GM12878 (cell line): Measurements from ENCODE around the gene SNRPA1. TPM values are rescaled to one million over a fixed set of nuclear protein-coding genes. Genes with fewer than 3 reads are reported as not detected.
A peak's percentile ranks its signal among the peaks of the same experiment; 100 is the strongest.

Experiments used
- ATAC-seq: fragments of 200-7000 bp; cut with Tn5 transposase; 3 replicates; pipeline ENCODE4 v1.9.1; 2020; ENCODE audit warnings: mild to moderate bottlenecking, moderate library complexity
- BruUV-seq: library from RNA; stranded (reverse); fragments of 400-500 nt; replicated peaks from 2 replicates; lab custom pipeline; 2021; lab: Mats Ljungman, UMichigan
- CTCF ChIA-PET: fragments of 300-600 bp; sonication (Branson Sonifier 250); formaldehyde crosslinking; extraction: SDS; loops from one replicate; lab custom pipeline; 2021; ENCODE audit warnings: inconsistent platforms; lab: Yijun Ruan, JAX
- POLR2A ChIA-PET: fragments of 350-600 bp; formaldehyde crosslinking; extraction: SDS; loops from one replicate; lab custom pipeline; 2021; ENCODE audit warnings: inconsistent platforms; lab: Charles Lee
- RAD21 ChIA-PET: fragments of 300-600 bp; sonication (Branson Sonifier 250); formaldehyde crosslinking; loops from one replicate; lab custom pipeline; 2023; ENCODE audit warnings: antibody characterized with exemption; ENCODE audit not compliant: unreplicated experiment; lab: Charles Lee
- SMC1A ChIA-PET: fragments of 300-600 bp; sonication (Branson Sonifier 250); formaldehyde crosslinking; loops from one replicate; lab custom pipeline; 2023; ENCODE audit not compliant: unreplicated experiment, uncharacterized antibody; lab: Charles Lee
- DNase-seq: peaks from one replicate; pipeline ENCODE4 v3.0.0-alpha.2; 2011; ENCODE audit warnings: low read depth, low spot score
- FAIRE-seq: peaks from 3 replicates; lab custom pipeline; 2011; peaks lifted over from hg19 to GRCh38; lab: Jason Lieb, UNC
- H2AFZ ChIP-seq: 2 replicates; pipeline ENCODE4 v1.6.0; 2011; ENCODE audit warnings: low read depth, low read length, control low read depth; ENCODE audit not compliant: control insufficient read depth
- H3K27ac ChIP-seq: 2 replicates; pipeline ENCODE4 v1.5.1; 2011; ENCODE audit warnings: control low read depth; ENCODE audit not compliant: control insufficient read depth, insufficient read depth
- H3K27me3 ChIP-seq, 2 experiments: replicated peaks in 1 of 2; 2 replicates each; pipeline versions ENCODE4 v1.6.0 to v1.6.1; 2011; ENCODE audit warnings: low read length in 1 of 2; ENCODE audit not compliant: control insufficient read depth in 2 of 2, insufficient read depth in 2 of 2
- H3K36me3 ChIP-seq, 2 experiments: 2 replicates each; pipeline ENCODE4 v1.5.1; 2011; ENCODE audit warnings: low read length in 1 of 2; ENCODE audit not compliant: control insufficient read depth in 2 of 2, insufficient read depth in 2 of 2
- H3K4me1 ChIP-seq: 2 replicates; pipeline ENCODE4 v1.6.1; 2011; ENCODE audit warnings: mild to moderate bottlenecking, low read length, moderate library complexity, mixed read lengths; ENCODE audit not compliant: control insufficient read depth, insufficient read depth
- H3K4me2 ChIP-seq: 2 replicates; pipeline ENCODE4 v1.6.0; 2011; ENCODE audit warnings: control low read depth; ENCODE audit not compliant: control insufficient read depth, insufficient read depth
- H3K4me3 ChIP-seq: fragments of 200-600 bp; sonication (generic); 2 replicates; pipeline ENCODE4 v1.5.1; 2016
- H3K79me2 ChIP-seq: 2 replicates; pipeline ENCODE4 v1.6.0; 2011; ENCODE audit warnings: low read length; ENCODE audit not compliant: control insufficient read depth, insufficient read depth
- H3K9ac ChIP-seq: 2 replicates; pipeline ENCODE4 v1.8.0; 2011; ENCODE audit warnings: low read length, control low read depth, mixed read lengths; ENCODE audit not compliant: control insufficient read depth, insufficient read depth
- H3K9me3 ChIP-seq: replicated peaks from 3 replicates; pipeline ENCODE4 v1.5.1; 2011; ENCODE audit warnings: mild to moderate bottlenecking, low read length; ENCODE audit not compliant: control insufficient read depth, insufficient read depth
- H4K20me1 ChIP-seq: 2 replicates; pipeline ENCODE4 v1.6.0; 2011; ENCODE audit not compliant: control insufficient read depth, insufficient read depth
- CBFB ChIP-seq: IDR thresholded peaks from 2 replicates; pipeline ENCODE4 v1.6.1; 2016; ENCODE audit warnings: antibody characterized with exemption, low read depth
- POU2F2 ChIP-seq: IDR thresholded peaks from 3 replicates; pipeline ENCODE4 v1.6.1; 2011; ENCODE audit warnings: low read depth, mild to moderate bottlenecking, low read length, borderline replicate concordance
- RB1 ChIP-seq: fragments of 450-650 bp; formaldehyde crosslinking; IDR thresholded peaks from 2 replicates; pipeline ENCODE4 v1.6.1; 2017; ENCODE audit warnings: mild to moderate bottlenecking, borderline replicate concordance
- RUNX3 ChIP-seq: IDR thresholded peaks from 2 replicates; pipeline ENCODE4 v1.6.1; 2012; ENCODE audit warnings: low read length, inconsistent platforms
- SREBF2 ChIP-seq: IDR thresholded peaks from 2 replicates; pipeline ENCODE4 v1.6.1; 2012; ENCODE audit warnings: mild to moderate bottlenecking, low read length
- WGBS: methylation state at CpG from one replicate; pipeline ENCODE4 v1.1.6; 2016; ENCODE audit warnings: low lambda C conversion rate; ENCODE audit not compliant: insufficient replicate concordance, insufficient coverage; ENCODE audit errors: missing lambda C conversion rate; 5-methylcytosine and 5-hydroxymethylcytosine counted together
- in situ Hi-C: fragments of 300-500 bp; cut with MboI; formaldehyde crosslinking; loops from 9 replicates; pipeline ENCODE4 v1.14.3; 2018; ENCODE audit warnings: mixed read lengths
- intact Hi-C: fragments of 100-400 bp; cut with micrococcal nuclease; formaldehyde crosslinking; loops from one replicate; pipeline ENCODE4 v1.14.2; 2022; ENCODE audit not compliant: unreplicated experiment
- polyA plus RNA-seq, 11 experiments: library from polyadenylated mRNA; depleted of rRNA in 4 of 11; unstranded in 6 of 11; stranded (reverse) in 5 of 11; fragments of >200 nt; fragmentation: Nextera tagmentation in 4 of 11; fragmentation: Illumina TruSeq in 1 of 11; extraction: Ambion mirVana in 4 of 11; extraction: Trizol in 1 of 11; gene quantifications; 1 replicate in 1 of 11; 2 replicates in 10 of 11; pipeline versions ENCODE4 v1.2.1 to v1.2.3, GENCODE V29; 2011 to 2016; ENCODE audit warnings: inconsistent platforms in 2 of 11, missing spikeins in 2 of 11, low read depth in 1 of 11
- total RNA-seq, 4 experiments: library from RNA; depleted of rRNA in 3 of 4; stranded (reverse); fragments of >200 nt in 3 of 4; fragmentation: Illumina TruSeq in 1 of 4; extraction: Trizol in 1 of 4; gene quantifications; 2 replicates each; pipeline versions ENCODE4 v1.2.1 to v1.2.3, GENCODE V29; 2013 to 2021
- TF ChIP-seq, protein P1 (sequence below): fragments of 450-650 bp; IDR thresholded peaks from 2 replicates; pipeline ENCODE4 v1.6.1; 2014; ENCODE audit warnings: mild to moderate bottlenecking
- TF ChIP-seq, protein P2 (sequence below): fragments of 450-650 bp; IDR thresholded peaks from 2 replicates; pipeline ENCODE4 v1.6.1; 2018; ENCODE audit warnings: mild to moderate bottlenecking, low read depth, moderate library complexity; ENCODE audit not compliant: partially characterized antibody

SNRPA1 gene
- total and polyA plus RNA-seq, 10 of the 15 experiments (the other 5 are each of a cell fraction or from before 2014, with no cell fraction given) = 59.9 to 267 (median 161) TPM

DNA sequence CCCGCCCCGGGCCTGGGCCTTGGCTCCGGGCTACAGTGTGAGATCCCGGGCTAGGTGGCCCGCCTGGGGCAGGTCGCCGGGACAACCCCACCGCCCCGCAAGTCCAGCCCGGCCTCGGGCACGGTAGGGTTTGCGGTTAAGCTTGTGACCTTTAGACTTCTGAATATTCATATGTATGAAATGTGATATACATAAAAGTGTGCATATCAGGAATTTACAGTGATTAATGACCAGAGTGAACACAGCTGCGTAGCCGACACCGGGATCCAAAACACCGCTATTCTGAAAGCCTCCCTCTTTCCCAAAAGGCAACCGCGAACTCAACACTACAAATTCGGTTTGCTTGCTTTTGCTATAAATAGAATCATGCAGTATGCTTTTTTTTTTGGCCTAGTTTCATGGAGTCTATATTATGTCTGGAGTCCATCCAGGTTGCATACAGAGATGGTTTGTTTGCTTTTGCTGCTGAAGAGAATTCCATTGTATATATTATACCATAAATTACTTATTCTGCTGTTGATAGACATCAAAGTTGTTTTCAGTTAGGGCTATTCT lies 636 bp upstream of the SNRPA1 start:
- FAIRE-seq = no peak
- POLR2A ChIA-PET = interaction anchor here (0.6 to 3.9 kb wide), 4 partner anchors 20 to 359 kb away, joined by 3 to 21 read pairs (median 6); no protein-coding TSS in a partner anchor
- DNase-seq = no peak
- TF ChIP-seq CBFB (0 out of 2 replicates have a peak, but pooled peaks have one; percentile 36), POU2F2 (peak; percentile 16; the same call in 1 of the 3 replicates), SREBF2 (no peak), RB1 (no peak), RUNX3 (peak; percentile 26; the same call in 1 of the 2 replicates)
- TF ChIP-seq, protein P1, sequence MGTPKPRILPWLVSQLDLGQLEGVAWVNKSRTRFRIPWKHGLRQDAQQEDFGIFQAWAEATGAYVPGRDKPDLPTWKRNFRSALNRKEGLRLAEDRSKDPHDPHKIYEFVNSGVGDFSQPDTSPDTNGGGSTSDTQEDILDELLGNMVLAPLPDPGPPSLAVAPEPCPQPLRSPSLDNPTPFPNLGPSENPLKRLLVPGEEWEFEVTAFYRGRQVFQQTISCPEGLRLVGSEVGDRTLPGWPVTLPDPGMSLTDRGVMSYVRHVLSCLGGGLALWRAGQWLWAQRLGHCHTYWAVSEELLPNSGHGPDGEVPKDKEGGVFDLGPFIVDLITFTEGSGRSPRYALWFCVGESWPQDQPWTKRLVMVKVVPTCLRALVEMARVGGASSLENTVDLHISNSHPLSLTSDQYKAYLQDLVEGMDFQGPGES = no peak
- TF ChIP-seq, protein P2, sequence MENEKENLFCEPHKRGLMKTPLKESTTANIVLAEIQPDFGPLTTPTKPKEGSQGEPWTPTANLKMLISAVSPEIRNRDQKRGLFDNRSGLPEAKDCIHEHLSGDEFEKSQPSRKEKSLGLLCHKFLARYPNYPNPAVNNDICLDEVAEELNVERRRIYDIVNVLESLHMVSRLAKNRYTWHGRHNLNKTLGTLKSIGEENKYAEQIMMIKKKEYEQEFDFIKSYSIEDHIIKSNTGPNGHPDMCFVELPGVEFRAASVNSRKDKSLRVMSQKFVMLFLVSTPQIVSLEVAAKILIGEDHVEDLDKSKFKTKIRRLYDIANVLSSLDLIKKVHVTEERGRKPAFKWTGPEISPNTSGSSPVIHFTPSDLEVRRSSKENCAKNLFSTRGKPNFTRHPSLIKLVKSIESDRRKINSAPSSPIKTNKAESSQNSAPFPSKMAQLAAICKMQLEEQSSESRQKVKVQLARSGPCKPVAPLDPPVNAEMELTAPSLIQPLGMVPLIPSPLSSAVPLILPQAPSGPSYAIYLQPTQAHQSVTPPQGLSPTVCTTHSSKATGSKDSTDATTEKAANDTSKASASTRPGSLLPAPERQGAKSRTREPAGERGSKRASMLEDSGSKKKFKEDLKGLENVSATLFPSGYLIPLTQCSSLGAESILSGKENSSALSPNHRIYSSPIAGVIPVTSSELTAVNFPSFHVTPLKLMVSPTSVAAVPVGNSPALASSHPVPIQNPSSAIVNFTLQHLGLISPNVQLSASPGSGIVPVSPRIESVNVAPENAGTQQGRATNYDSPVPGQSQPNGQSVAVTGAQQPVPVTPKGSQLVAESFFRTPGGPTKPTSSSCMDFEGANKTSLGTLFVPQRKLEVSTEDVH = peak; percentile 3
- 5% methylated on average over 18 of the region's 20 CpGs for WGBS
- Histone ChIP-seq H4K20me1 (no peaks in the 10 kb centered on the region), H3K27me3 (no peaks in the 10 kb centered on the region), H3K9ac (peak overlapping the region; percentile 96), H3K4me3 (peak overlapping the region; percentile 87), H3K4me2 (peak overlapping the region; percentile 96), H2AFZ (peak overlapping the region; percentile 97), H3K79me2 (peaks cover 48% of the 10 kb centered on the region), H3K27ac (peak overlapping the region; percentile 95), H3K4me1 (peaks cover 8% of the 10 kb centered on the region), H3K9me3 (no peaks in the 10 kb centered on the region), H3K36me3 (peaks cover 0 to 2% of the 10 kb centered on the region in 2 experiments; a peak in 2 of 4 replicates)
- no peak for ATAC-seq
- CTCF ChIA-PET = interaction anchor here (0.6 to 4.2 kb wide), 8 partner anchors 9 to 364 kb away, joined by 3 to 38 read pairs (median 4); partner anchors contain the start of gene TM2D3
- BruUV-seq = TSS peak; percentile 91
- RAD21 ChIA-PET = interaction anchor here (1.0 to 5.6 kb wide), 5 partner anchors 20 to 359 kb away, joined by 3 to 24 read pairs (median 21); no protein-coding TSS in a partner anchor
- intact Hi-C loops (loop anchor here (1.0 to 2.0 kb wide), 2 partner anchors 346 to 693 kb away; partner anchors contain the start of genes ASB7 and LINS1), in situ Hi-C loops (no loop called here)
- SMC1A ChIA-PET = interaction anchor here (1.1 to 3.6 kb wide), 3 partner anchors 9 to 346 kb away, joined by 3 to 30 read pairs (median 3); no protein-coding TSS in a partner anchor
